ENCODE data around the gene NSA2. TPM values are rescaled to one million over a fixed set of nuclear protein-coding genes. Genes with fewer than 3 reads are reported as not detected.

The NSA2 gene
- total RNA-seq, 1 experiment from 2014 or later = 75.6 TPM

- TF ChIP-seq FOXK1 (CRISPR knock-in tag; IDR thresholded peaks at IDR 0.05) (peak; percentile 88), ZNF219 (CRISPR knock-in tag; IDR thresholded peaks at IDR 0.05; ENCODE audit: borderline replicate concordance) (no peak), ZNF532 (CRISPR knock-in tag; IDR thresholded peaks at IDR 0.05; ENCODE audit: borderline replicate concordance) (no peak), ZNF232 (CRISPR knock-in tag; IDR thresholded peaks at IDR 0.05) (peak; percentile 66), SMAD4 (CRISPR knock-in tag; IDR thresholded peaks at IDR 0.05) (peak; percentile 31; the same call in 1 of the 2 replicates), GABPB1 (CRISPR knock-in tag; IDR thresholded peaks at IDR 0.05) (peak; percentile 94), JAZF1 (CRISPR knock-in tag; IDR thresholded peaks at IDR 0.05) (no peak), IRF2 (CRISPR knock-in tag; IDR thresholded peaks at IDR 0.05; ENCODE audit: borderline replicate concordance, low read depth) (no peak), NFYB (CRISPR knock-in tag; conservative IDR thresholded peaks at IDR 0.05; ENCODE audit: low read depth) (no peak), ZNF263 (CRISPR knock-in tag; IDR thresholded peaks at IDR 0.05; ENCODE audit: low read depth) (no peak), USF2 (CRISPR knock-in tag; IDR thresholded peaks at IDR 0.05) (0 out of 2 replicates have a peak, but pooled peaks have one; percentile 31), ATF6 (CRISPR knock-in tag; IDR thresholded peaks at IDR 0.05) (no peak), GTF2I (CRISPR knock-in tag; conservative IDR thresholded peaks at IDR 0.05) (no peak), ZBTB21 (CRISPR knock-in tag; IDR thresholded peaks at IDR 0.05; ENCODE audit: borderline replicate concordance) (no peak), ESRRA (CRISPR knock-in tag; IDR thresholded peaks at IDR 0.05; ENCODE audit: borderline replicate concordance) (no peak), PRRX2 (CRISPR knock-in tag; IDR thresholded peaks at IDR 0.05) (peak; percentile 55; the same call in 1 of the 2 replicates), ARID4B (CRISPR knock-in tag; IDR thresholded peaks at IDR 0.05; ENCODE audit: borderline replicate concordance) (peak; percentile 88; the same call in 1 of the 2 replicates), ZNF423 (CRISPR knock-in tag; IDR thresholded peaks at IDR 0.05) (no peak), AFF4 (CRISPR knock-in tag; IDR thresholded peaks at IDR 0.05; ENCODE audit: borderline replicate concordance) (no peak), ZMAT4 (CRISPR knock-in tag; IDR thresholded peaks at IDR 0.05) (no peak), CDX4 (CRISPR knock-in tag; IDR thresholded peaks at IDR 0.05; ENCODE audit: borderline replicate concordance) (no peak), EMX1 (CRISPR knock-in tag; IDR thresholded peaks at IDR 0.05) (no peak)
Observed at GRCh38 chr5:74766849-74767578, at the start of gene NSA2, which contains the start of gene GFM2 (continued).

Data from WTC11 (cell line).